A549 treated with AZD9567 at 1 μM for 4 hours (cell line): Measurements from ENCODE around the gene BRCA2. TPM values are rescaled to one million over a fixed set of nuclear protein-coding genes. Genes with fewer than 3 reads are reported as not detected.

Experiments
- total RNA-seq: library from RNA; stranded (reverse); fragments of 200-300 nt; extraction: Qiagen RNA extraction; gene quantifications from 5 replicates; pipeline ENCODE4 v1.2.3, GENCODE V29; 2022; ENCODE audit not compliant: insufficient read depth

Gene BRCA2, protein sequence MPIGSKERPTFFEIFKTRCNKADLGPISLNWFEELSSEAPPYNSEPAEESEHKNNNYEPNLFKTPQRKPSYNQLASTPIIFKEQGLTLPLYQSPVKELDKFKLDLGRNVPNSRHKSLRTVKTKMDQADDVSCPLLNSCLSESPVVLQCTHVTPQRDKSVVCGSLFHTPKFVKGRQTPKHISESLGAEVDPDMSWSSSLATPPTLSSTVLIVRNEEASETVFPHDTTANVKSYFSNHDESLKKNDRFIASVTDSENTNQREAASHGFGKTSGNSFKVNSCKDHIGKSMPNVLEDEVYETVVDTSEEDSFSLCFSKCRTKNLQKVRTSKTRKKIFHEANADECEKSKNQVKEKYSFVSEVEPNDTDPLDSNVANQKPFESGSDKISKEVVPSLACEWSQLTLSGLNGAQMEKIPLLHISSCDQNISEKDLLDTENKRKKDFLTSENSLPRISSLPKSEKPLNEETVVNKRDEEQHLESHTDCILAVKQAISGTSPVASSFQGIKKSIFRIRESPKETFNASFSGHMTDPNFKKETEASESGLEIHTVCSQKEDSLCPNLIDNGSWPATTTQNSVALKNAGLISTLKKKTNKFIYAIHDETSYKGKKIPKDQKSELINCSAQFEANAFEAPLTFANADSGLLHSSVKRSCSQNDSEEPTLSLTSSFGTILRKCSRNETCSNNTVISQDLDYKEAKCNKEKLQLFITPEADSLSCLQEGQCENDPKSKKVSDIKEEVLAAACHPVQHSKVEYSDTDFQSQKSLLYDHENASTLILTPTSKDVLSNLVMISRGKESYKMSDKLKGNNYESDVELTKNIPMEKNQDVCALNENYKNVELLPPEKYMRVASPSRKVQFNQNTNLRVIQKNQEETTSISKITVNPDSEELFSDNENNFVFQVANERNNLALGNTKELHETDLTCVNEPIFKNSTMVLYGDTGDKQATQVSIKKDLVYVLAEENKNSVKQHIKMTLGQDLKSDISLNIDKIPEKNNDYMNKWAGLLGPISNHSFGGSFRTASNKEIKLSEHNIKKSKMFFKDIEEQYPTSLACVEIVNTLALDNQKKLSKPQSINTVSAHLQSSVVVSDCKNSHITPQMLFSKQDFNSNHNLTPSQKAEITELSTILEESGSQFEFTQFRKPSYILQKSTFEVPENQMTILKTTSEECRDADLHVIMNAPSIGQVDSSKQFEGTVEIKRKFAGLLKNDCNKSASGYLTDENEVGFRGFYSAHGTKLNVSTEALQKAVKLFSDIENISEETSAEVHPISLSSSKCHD (N-terminal part only)
- 1.9 to 5.9 TPM (median 4.0 TPM) in 5 replicates for total RNA-seq

GRCh38 chr13:32315238-32316027 is at the start of gene BRCA2, which contains the start of gene ZAR1L:
Gene BRCA2, plus strand, starts transcription at chr13:32315508. Its CDS starts 953 bp downstream, at chr13:32316461.
Gene ZAR1L, minus strand, starts transcription at chr13:32315363. Its CDS starts 3,438 bp downstream, at chr13:32311925.

DNA sequence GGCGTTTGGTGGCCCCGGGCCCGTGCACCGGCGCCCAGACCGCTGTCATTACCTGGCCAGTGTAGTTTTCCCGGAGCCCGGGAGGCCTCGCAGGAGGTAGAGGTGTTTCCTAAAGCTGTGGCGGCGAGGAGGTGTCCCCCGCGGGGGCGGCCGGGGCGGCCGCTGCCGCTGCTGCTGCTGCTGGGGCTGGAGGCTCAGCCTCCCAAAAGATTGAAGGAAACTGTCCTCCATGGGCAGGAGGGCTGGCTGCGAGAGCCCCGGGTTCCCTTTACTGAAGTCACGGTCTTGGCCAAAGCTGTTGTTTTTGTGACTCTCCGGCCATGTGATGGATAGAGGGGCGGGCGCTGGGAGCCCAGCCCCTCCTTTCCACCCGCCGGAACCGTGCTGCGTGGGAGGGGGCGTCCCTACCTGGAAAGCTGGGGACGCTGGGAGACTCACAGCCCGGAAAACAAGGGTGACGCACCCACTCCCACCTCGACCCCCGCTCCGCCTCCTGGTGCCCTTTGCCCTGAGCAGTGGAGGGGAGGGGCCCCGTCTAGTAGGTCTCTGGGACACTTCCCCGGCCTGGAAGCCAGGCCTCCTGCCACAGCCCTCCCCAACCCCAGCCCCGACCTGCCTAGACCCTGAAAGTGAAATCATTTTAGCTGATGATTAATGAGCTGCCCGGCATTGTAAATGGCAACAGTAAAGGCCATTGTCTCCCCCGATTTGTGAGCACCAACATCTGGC is 112.7 kb downstream of the BRCA2 start, which contains the start of gene N4BP2L1:
Gene N4BP2L1, minus strand, starts transcription at position 279 of the 729 bp plus-strand sequence. Its CDS starts 48 bp downstream, at position 231.

Other genes with a start within 250 kb of the BRCA2 start
- 0.12 TPM in 1 of 5 replicates, not detected in the others for gene ZAR1L, start 145 bp upstream of the BRCA2 start, total RNA-seq
- 0.55 to 0.71 TPM (median 0.65 TPM) in 4 of 5 replicates, not detected in the other for gene N4BP2L1, start 112.6 kb downstream of the BRCA2 start, total RNA-seq
- gene N4BP2L2, start 223.3 kb downstream of the BRCA2 start, total RNA-seq: 16.0 to 34.1 TPM (median 20.6 TPM) in 5 replicates